IMR-90 (cell line): Measurements from ENCODE around the gene TIMM13. TPM values are rescaled to one million over a fixed set of nuclear protein-coding genes. Genes with fewer than 3 reads are reported as not detected.

Experiments
- ATAC-seq: fragments of 200-7000 bp; cut with Tn5 transposase; 2 replicates; pipeline ENCODE4 v1.9.1; 2020; ENCODE audit warnings: low read depth, mild to moderate bottlenecking, moderate library complexity
- BruUV-seq: library from RNA; stranded (reverse); fragments of 400-500 nt; replicated peaks from 2 replicates; lab custom pipeline; 2021; lab: Mats Ljungman, UMichigan
- CTCF ChIA-PET: fragments of 300-600 bp; formaldehyde crosslinking; extraction: SDS; loops from one replicate; lab custom pipeline; 2021; ENCODE audit warnings: antibody characterized with exemption; lab: Yijun Ruan, JAX
- POLR2A ChIA-PET: fragments of 300-600 bp; sonication (Branson Sonifier 250); formaldehyde crosslinking; loops from one replicate; lab custom pipeline; 2022; ENCODE audit warnings: antibody characterized with exemption; ENCODE audit not compliant: unreplicated experiment; lab: Charles Lee
- DNase-seq: peaks from one replicate; pipeline ENCODE4 v3.0.0; 2013
- H2AFZ ChIP-seq: replicated peaks from 2 replicates; pipeline ENCODE3; 2013; ENCODE audit warnings: low read length, mild to moderate bottlenecking; ENCODE audit not compliant: poor library complexity
- H2AK5ac ChIP-seq: 2 replicates; pipeline ENCODE4 v1.6.1; 2013; ENCODE audit warnings: low read depth, low read length, inconsistent platforms
- H2AK9ac ChIP-seq: replicated peaks from 2 replicates; pipeline ENCODE3; 2013; ENCODE audit warnings: mild to moderate bottlenecking, low read depth, low read length, moderate library complexity; ENCODE audit not compliant: poor library complexity
- H2BK120ac ChIP-seq: 2 replicates; pipeline ENCODE4 v1.6.1; 2013; ENCODE audit warnings: low read depth, low read length, inconsistent platforms
- H2BK15ac ChIP-seq: 3 replicates; pipeline ENCODE4 v1.6.1; 2013; ENCODE audit warnings: low read depth, low read length, inconsistent platforms
- H2BK20ac ChIP-seq: 2 replicates; pipeline ENCODE4 v1.6.1; 2013; ENCODE audit warnings: low read depth, mild to moderate bottlenecking, inconsistent platforms, low read length, moderate library complexity
- H2BK5ac ChIP-seq: 2 replicates; pipeline ENCODE4 v1.6.1; 2013; ENCODE audit warnings: mild to moderate bottlenecking, low read depth, low read length, inconsistent platforms; ENCODE audit not compliant: poor library complexity, severe bottlenecking
- H3K14ac ChIP-seq: replicated peaks from 2 replicates; pipeline ENCODE4 v1.6.1; 2013; ENCODE audit warnings: low read depth, low read length, inconsistent platforms
- H3K18ac ChIP-seq: 2 replicates; pipeline ENCODE4 v1.6.1; 2013; ENCODE audit warnings: low read depth, low read length, control low read depth
- H3K23ac ChIP-seq: 2 replicates; pipeline ENCODE4 v1.6.1; 2013; ENCODE audit warnings: low read depth, low read length, inconsistent platforms
- H3K27ac ChIP-seq: 2 replicates; pipeline ENCODE4 v1.5.1; 2013; ENCODE audit warnings: mild to moderate bottlenecking, control low read depth, low read length; ENCODE audit not compliant: insufficient read depth
- H3K27me3 ChIP-seq: 2 replicates; pipeline ENCODE4 v1.6.1; 2013; ENCODE audit warnings: low read length; ENCODE audit not compliant: control insufficient read depth, insufficient read depth
- H3K36me3 ChIP-seq: 2 replicates; pipeline ENCODE4 v1.6.1; 2013; ENCODE audit warnings: low read length, mixed read lengths; ENCODE audit not compliant: control insufficient read depth, insufficient read depth
- H3K4ac ChIP-seq: 2 replicates; pipeline ENCODE4 v1.6.1; 2013; ENCODE audit warnings: low read depth, low read length, inconsistent platforms
- H3K4me1 ChIP-seq: 2 replicates; pipeline ENCODE4 v1.6.1; 2013; ENCODE audit warnings: low read length, mixed read lengths; ENCODE audit not compliant: control insufficient read depth, insufficient read depth
- H3K4me2 ChIP-seq: 2 replicates; pipeline ENCODE4 v1.6.1; 2013; ENCODE audit warnings: low read depth, mild to moderate bottlenecking, control low read depth, low read length, moderate library complexity
- H3K4me3 ChIP-seq: 2 replicates; pipeline ENCODE4 v1.5.1; 2013; ENCODE audit warnings: low read depth, mild to moderate bottlenecking, control low read depth, low read length, moderate library complexity; ENCODE audit not compliant: insufficient read depth
- H3K56ac ChIP-seq: 2 replicates; pipeline ENCODE4 v1.6.1; 2013; ENCODE audit warnings: low read length, inconsistent platforms; ENCODE audit not compliant: insufficient read depth; ENCODE audit errors: extremely low read depth
- H3K79me1 ChIP-seq, 2 experiments: 2 replicates each; pipeline ENCODE4 v1.6.1; 2013; ENCODE audit warnings: low read length in 2 of 2, inconsistent platforms in 1 of 2, low read depth in 1 of 2
- H3K9ac ChIP-seq: 2 replicates; pipeline ENCODE4 v1.6.1; 2013; ENCODE audit warnings: low read depth, low read length, control low read depth
- H3K9me1 ChIP-seq: 2 replicates; pipeline ENCODE4 v1.6.1; 2013; ENCODE audit warnings: low read length, inconsistent platforms; ENCODE audit not compliant: insufficient read depth
- H3K9me3 ChIP-seq: 2 replicates; pipeline ENCODE4 v1.6.1; 2013; ENCODE audit warnings: low read length; ENCODE audit not compliant: control insufficient read depth, insufficient read depth
- H4K20me1 ChIP-seq: 2 replicates; pipeline ENCODE4 v1.6.1; 2013; ENCODE audit warnings: low read length, inconsistent platforms; ENCODE audit not compliant: insufficient read depth
- H4K5ac ChIP-seq: 2 replicates; pipeline ENCODE4 v1.6.1; 2013; ENCODE audit warnings: mild to moderate bottlenecking, low read depth, low read length, control low read depth
- H4K8ac ChIP-seq, 2 experiments: 2 replicates each; pipeline ENCODE4 v1.6.1; 2013; ENCODE audit warnings: low read depth in 2 of 2, low read length in 2 of 2, control low read depth in 1 of 2, inconsistent platforms in 1 of 2
- H4K91ac ChIP-seq: 2 replicates; pipeline ENCODE4 v1.6.1; 2013; ENCODE audit warnings: low read depth, low read length, inconsistent platforms; ENCODE audit not compliant: insufficient read depth
- BHLHE40 ChIP-seq: fragments of 150-350 bp; IDR thresholded peaks from 2 replicates; pipeline ENCODE4 v1.6.1; 2016; ENCODE audit warnings: mild to moderate bottlenecking, low read depth, low read length
- CEBPB ChIP-seq: IDR thresholded peaks from 2 replicates; pipeline ENCODE4 v1.6.1; 2012; ENCODE audit warnings: low read depth, low read length, improper control_type of control experiment
- CHD1 ChIP-seq: IDR thresholded peaks from 2 replicates; pipeline ENCODE4 v1.6.1; 2012; ENCODE audit warnings: low read depth, low read length, improper control_type of control experiment
- CTCF ChIP-seq: conservative IDR thresholded peaks from 2 replicates; pipeline ENCODE4 v1.5.1; 2012; ENCODE audit warnings: mild to moderate bottlenecking, low read depth, low read length, improper control_type of control experiment
- ELK1 ChIP-seq: fragments of 150-350 bp; IDR thresholded peaks from 2 replicates; pipeline ENCODE4 v1.6.1; 2016; ENCODE audit warnings: low read depth, mild to moderate bottlenecking, low read length, moderate library complexity, borderline replicate concordance
- MAFK ChIP-seq: IDR thresholded peaks from 2 replicates; pipeline ENCODE4 v1.6.1; 2012; ENCODE audit warnings: low read depth, low read length, improper control_type of control experiment
- MAZ ChIP-seq: IDR thresholded peaks from 2 replicates; pipeline ENCODE4 v1.6.1; 2012; ENCODE audit warnings: low read depth, mild to moderate bottlenecking, low read length, improper control_type of control experiment, moderate library complexity, borderline replicate concordance
- NFE2L2 ChIP-seq: fragments of 150-350 bp; IDR thresholded peaks from 2 replicates; pipeline ENCODE4 v1.6.1; 2016; ENCODE audit warnings: low read depth, mild to moderate bottlenecking, low read length
- POLR2A ChIP-seq: IDR thresholded peaks from 2 replicates; pipeline ENCODE4 v1.6.1; 2012; ENCODE audit warnings: mild to moderate bottlenecking, low read depth, low read length
- RAD21 ChIP-seq: IDR thresholded peaks from 2 replicates; pipeline ENCODE4 v1.6.1; 2012; ENCODE audit warnings: low read length, improper control_type of control experiment
- RCOR1 ChIP-seq: IDR thresholded peaks from 2 replicates; pipeline ENCODE4 v1.6.1; 2012; ENCODE audit warnings: mild to moderate bottlenecking, low read length, improper control_type of control experiment; ENCODE audit not compliant: insufficient replicate concordance
- RFX5 ChIP-seq: IDR thresholded peaks from 2 replicates; pipeline ENCODE4 v1.8.0; 2012; ENCODE audit warnings: low read depth, mild to moderate bottlenecking, low read length, moderate library complexity
- SMC3 ChIP-seq: fragments of 150-350 bp; IDR thresholded peaks from 2 replicates; pipeline ENCODE4 v1.6.1; 2016; ENCODE audit warnings: low read depth, mild to moderate bottlenecking, antibody characterized with exemption, low read length, moderate library complexity
- USF2 ChIP-seq: fragments of 150-350 bp; IDR thresholded peaks from 2 replicates; pipeline ENCODE4 v1.6.1; 2017; ENCODE audit warnings: mild to moderate bottlenecking, antibody characterized with exemption, low read length, low read depth
- WGBS, 2 experiments: methylation state at CpG; one replicate each; pipeline versions ENCODE4 v1.1.5 to v1.1.7; 2013; ENCODE audit warnings: missing lambda C conversion rate in 2 of 2; ENCODE audit not compliant: insufficient read length in 1 of 2; ENCODE audit errors: extremely low coverage in 2 of 2; 5-methylcytosine and 5-hydroxymethylcytosine counted together
- dilution Hi-C: fragments of 300-500 bp; cut with HindIII; formaldehyde crosslinking; loops from one replicate; pipeline ENCODE4 v1.14.3; 2018; ENCODE audit warnings: low sequenced_read_pairs; ENCODE audit not compliant: unreplicated experiment
- in situ Hi-C: fragments of 300-500 bp; cut with MboI; formaldehyde crosslinking; loops from 3 replicates; pipeline ENCODE4 v1.14.3; 2019; ENCODE audit warnings: low sequenced_read_pairs, inconsistent platforms, mixed read lengths
- intact Hi-C: fragments of 100-400 bp; cut with micrococcal nuclease; formaldehyde crosslinking; loops from 2 replicates; pipeline ENCODE4 v1.10.0; 2022
- polyA plus RNA-seq, 3 experiments: library from polyadenylated mRNA; depleted of rRNA; stranded (reverse); fragments of >200 nt; gene quantifications; 2 replicates each; pipeline ENCODE4 v1.2.3, GENCODE V29; 2012; ENCODE audit warnings: low replicate concordance in 1 of 3
- total RNA-seq: library from RNA; depleted of rRNA; stranded (reverse); fragments of >200 nt; gene quantifications from 2 replicates; pipeline ENCODE4 v1.2.3, GENCODE V29; 2012

TIMM13 gene
- total and polyA plus RNA-seq, 2 of the 4 experiments (the other 2 are of a cell fraction) = 21.0 to 62.3 TPM

GRCh38 chr19:2457394-2458037 is 30.1 kb upstream of the TIMM13 start:
- intact Hi-C loops = no loop called here
- H3K4me1 ChIP-seq = peaks cover 3% of the 10 kb centered on the region; the same call in 1 of the 2 replicates
- ATAC-seq = no peak
- no peak overlapping the region for H3K56ac ChIP-seq
- no peaks in the 10 kb centered on the region for H3K9me3 ChIP-seq
- no peak overlapping the region for H3K18ac ChIP-seq
- H2AFZ ChIP-seq = peak overlapping the region; percentile 89
- H2BK15ac ChIP-seq = no peak overlapping the region
- peak overlapping the region; percentile 92 for H3K4me2 ChIP-seq
- ChIA-PET POLR2A (interaction anchor here (0.6 kb wide), 1 partner anchor 84 kb away, joined by 5 read pairs; no protein-coding TSS in a partner anchor), CTCF (interaction anchor here (0.9 to 1.0 kb wide), 2 partner anchors 15 to 145 kb away, joined by 3 read pairs; no protein-coding TSS in a partner anchor)
- peak overlapping the region; percentile 10 for H3K14ac ChIP-seq
- no TSS peak for BruUV-seq
- no peak for DNase-seq
- peak overlapping the region; percentile 69 for H4K91ac ChIP-seq
- peaks cover 0 to 38% of the 10 kb centered on the region in 2 experiments; a peak in 2 of 4 replicates for H3K79me1 ChIP-seq
- no peak overlapping the region; the same call in 1 of the 2 replicates for H2AK5ac ChIP-seq
- H3K23ac ChIP-seq = no peak overlapping the region
- H3K27me3 ChIP-seq = no peaks in the 10 kb centered on the region
- dilution Hi-C loops = no loop called here
- no peaks in the 10 kb centered on the region for H3K36me3 ChIP-seq
- TF ChIP-seq SMC3 (no peak), MAZ (no peak), RFX5 (no peak), CTCF (no peak), ELK1 (no peak), BHLHE40 (no peak), RCOR1 (no peak), NFE2L2 (no peak), CEBPB (no peak), POLR2A (no peak), USF2 (no peak), CHD1 (no peak), RAD21 (no peak), MAFK (no peak)
- H2BK5ac ChIP-seq = peak overlapping the region; percentile 65
- peak overlapping the region; percentile 65; the same call in 1 of the 2 replicates for H3K9ac ChIP-seq
- H4K8ac ChIP-seq = peak overlapping the region; percentile 80 to 90
- H3K4ac ChIP-seq = peak overlapping the region; percentile 52
- peaks cover 33% of the 10 kb centered on the region for H4K20me1 ChIP-seq
- WGBS, 2 experiments = 83% methylated on average over 1 of the region's 8 CpGs; no CpG with 5 or more reads in 1 of the 2 experiments
- peak overlapping the region; percentile 77 for H2AK9ac ChIP-seq
- no peak overlapping the region; the same call in 1 of the 2 replicates for H3K4me3 ChIP-seq
- no peak overlapping the region for H2BK20ac ChIP-seq
- in situ Hi-C loops = no loop called here
- peak overlapping the region; percentile 84 for H3K27ac ChIP-seq
- 0 out of 2 replicates have a peak overlapping the region, but pooled peaks have one; percentile 0 for H2BK120ac ChIP-seq
- H3K9me1 ChIP-seq = 0 out of 2 replicates have a peak, but pooled peaks cover 9% of the 10 kb centered on the region
- peak overlapping the region; percentile 90 for H4K5ac ChIP-seq
